ENCODE data around the gene CDC14A.
"Not testable (repeated sequence)": the region's sequence is repeated elsewhere in the genome, so short reads cannot be mapped to it uniquely, and the experiment has no call there.

The CDC14A gene

GRCh38 chr1:100362821-100363466 lies 10.6 kb downstream of the CDC14A start:
- no peak for DNase-seq (ENCODE audit: low read depth in 2 of 2)

GRCh38 chr1:100363831-100364230 lies 11.5 kb downstream of the CDC14A start:
- no peak for DNase-seq (ENCODE audit: low read depth in 2 of 2)

- DNase-seq (ENCODE audit: low read depth in 2 of 2), result no peak
Measured at GRCh38 chr1:100364697-100365096, 12.4 kb downstream of the CDC14A start.

- no peak for DNase-seq (ENCODE audit: low read depth in 2 of 2)
Measured at GRCh38 chr1:100366209-100366525, 13.9 kb downstream of the CDC14A start.

GRCh38 chr1:100369339-100369738 lies 17.0 kb downstream of the CDC14A start:
- not testable (repeated sequence) for DNase-seq (ENCODE audit: low read depth in 2 of 2)

- DNase-seq (ENCODE audit: low read depth in 2 of 2), result not testable (repeated sequence)
Measured at GRCh38 chr1:100373953-100374352, 21.6 kb downstream of the CDC14A start.

GRCh38 chr1:100376890-100377289 lies 24.6 kb downstream of the CDC14A start:
- not testable (repeated sequence) for DNase-seq (ENCODE audit: low read depth in 2 of 2)

GRCh38 chr1:100377590-100378361 lies 25.5 kb downstream of the CDC14A start:
- no peak for DNase-seq (ENCODE audit: low read depth in 2 of 2)

GRCh38 chr1:100378956-100379355 lies 26.6 kb downstream of the CDC14A start:
- no peak for DNase-seq (ENCODE audit: low read depth in 2 of 2)

GRCh38 chr1:100380635-100381034 lies 28.3 kb downstream of the CDC14A start:
- DNase-seq (ENCODE audit: low read depth in 2 of 2), result no peak

- no peak for DNase-seq (ENCODE audit: low read depth in 2 of 2)
Measured at GRCh38 chr1:100382657-100383056, 30.4 kb downstream of the CDC14A start.

GRCh38 chr1:100383743-100384405 lies 31.6 kb downstream of the CDC14A start:
- no peak for DNase-seq (ENCODE audit: low read depth in 2 of 2)

- no peak for DNase-seq (ENCODE audit: low read depth in 2 of 2)
Measured at GRCh38 chr1:100387209-100387608, 34.9 kb downstream of the CDC14A start.

GRCh38 chr1:100387657-100388350 lies 35.5 kb downstream of the CDC14A start:
- no peak for DNase-seq (ENCODE audit: low read depth in 2 of 2)

- no peak for DNase-seq (ENCODE audit: low read depth in 2 of 2)
Measured at GRCh38 chr1:100390531-100390930, 38.2 kb downstream of the CDC14A start.

- DNase-seq (ENCODE audit: low read depth in 2 of 2), result no peak
Measured at GRCh38 chr1:100391675-100392074, 39.4 kb downstream of the CDC14A start.

GRCh38 chr1:100392756-100393155 lies 40.5 kb downstream of the CDC14A start:
- DNase-seq (ENCODE audit: low read depth in 2 of 2), result no peak

- DNase-seq (ENCODE audit: low read depth in 2 of 2), result no peak
Measured at GRCh38 chr1:100394285-100394684, 42.0 kb downstream of the CDC14A start.

GRCh38 chr1:100395913-100396312 lies 43.6 kb downstream of the CDC14A start:
- DNase-seq (ENCODE audit: low read depth in 2 of 2), result no peak

GRCh38 chr1:100396651-100397050 lies 44.3 kb downstream of the CDC14A start:
- no peak for DNase-seq (ENCODE audit: low read depth in 2 of 2)

GRCh38 chr1:100397681-100398080 lies 45.4 kb downstream of the CDC14A start:
- no peak for DNase-seq (ENCODE audit: low read depth in 2 of 2)

GRCh38 chr1:100398648-100399047 lies 46.3 kb downstream of the CDC14A start:
- DNase-seq (ENCODE audit: low read depth in 2 of 2), result no peak
